Superior temporal gyrus (tissue), 1 donor: Measurements from ENCODE around the gene ADGRA3.

Experiments
- DNase-seq: peaks from one replicate; pipeline ENCODE4 v3.0.0-alpha.2; 2016; ENCODE audit errors: extremely low spot score

The ADGRA3 gene

GRCh38 chr4:22508376-22508775 lies 7.5 kb downstream of the ADGRA3 start:
- no peak for DNase-seq

- DNase-seq: no peak
These were observed 10.9 kb downstream of the ADGRA3 start for GRCh38 chr4:22504922-22505321.

- no peak for DNase-seq
These were observed 11.4 kb downstream of the ADGRA3 start for GRCh38 chr4:22504447-22504846.

GRCh38 chr4:22502895-22503814 lies 12.7 kb downstream of the ADGRA3 start:
- no peak for DNase-seq

- no peak for DNase-seq
These were observed 14.2 kb downstream of the ADGRA3 start for GRCh38 chr4:22501715-22502095.

- no peak for DNase-seq
These were observed 14.8 kb downstream of the ADGRA3 start for GRCh38 chr4:22500831-22501714.

- no peak for DNase-seq
These were observed 15.7 kb downstream of the ADGRA3 start for GRCh38 chr4:22500128-22500611.

- DNase-seq: no peak
These were observed 17.0 kb downstream of the ADGRA3 start for GRCh38 chr4:22498866-22499265.

GRCh38 chr4:22496165-22496813 lies 19.6 kb downstream of the ADGRA3 start:
- DNase-seq: no peak

- DNase-seq: no peak
These were observed 22.3 kb downstream of the ADGRA3 start for GRCh38 chr4:22493523-22493922.

GRCh38 chr4:22492987-22493386 lies 22.9 kb downstream of the ADGRA3 start:
- DNase-seq: no peak

GRCh38 chr4:22491939-22492338 lies 23.9 kb downstream of the ADGRA3 start:
- DNase-seq: no peak

GRCh38 chr4:22490718-22491315 lies 25.0 kb downstream of the ADGRA3 start:
- no peak for DNase-seq

- no peak for DNase-seq
These were observed 27.8 kb downstream of the ADGRA3 start for GRCh38 chr4:22488106-22488505.

- no peak for DNase-seq
These were observed 28.5 kb downstream of the ADGRA3 start for GRCh38 chr4:22487328-22487727.

GRCh38 chr4:22486276-22486675 lies 29.6 kb downstream of the ADGRA3 start:
- no peak for DNase-seq

GRCh38 chr4:22485737-22486136 lies 30.1 kb downstream of the ADGRA3 start:
- DNase-seq: no peak

GRCh38 chr4:22483551-22483981 lies 32.3 kb downstream of the ADGRA3 start:
- DNase-seq: no peak

GRCh38 chr4:22482250-22483127 lies 33.4 kb downstream of the ADGRA3 start:
- DNase-seq: no peak

- DNase-seq: no peak
These were observed 35.1 kb downstream of the ADGRA3 start for GRCh38 chr4:22480675-22481327.
